GM23248 (cell line): ENCODE data around the gene MEG3.

ENCODE experiments used
- EZH2 ChIP-seq: fragments of 200-600 bp; sonication (generic); IDR thresholded peaks from 2 replicates; pipeline ENCODE4 v1.6.1; 2018; ENCODE audit warnings: antibody characterized with exemption, mild to moderate bottlenecking; ENCODE audit not compliant: insufficient read depth, poor library complexity, severe bottlenecking
- EZH2phosphoT487 ChIP-seq: fragments of 200-600 bp; sonication (generic); IDR thresholded peaks from 2 replicates; pipeline ENCODE4 v1.6.1; 2018; ENCODE audit warnings: antibody characterized with exemption, moderate library complexity, mild to moderate bottlenecking, low read depth; ENCODE audit not compliant: insufficient read depth

- TF ChIP-seq EZH2: no peak
- no peak for TF ChIP-seq EZH2phosphoT487
Measured at GRCh38 chr14:100861937-100862247, 36.0 kb downstream of the MEG3 start.
